ENCODE measurements around the gene ACP7.
"Not testable (repeated sequence)": the region's sequence is repeated elsewhere in the genome, so short reads cannot be mapped to it uniquely, and the experiment has no call there.

Gene ACP7

DNA sequence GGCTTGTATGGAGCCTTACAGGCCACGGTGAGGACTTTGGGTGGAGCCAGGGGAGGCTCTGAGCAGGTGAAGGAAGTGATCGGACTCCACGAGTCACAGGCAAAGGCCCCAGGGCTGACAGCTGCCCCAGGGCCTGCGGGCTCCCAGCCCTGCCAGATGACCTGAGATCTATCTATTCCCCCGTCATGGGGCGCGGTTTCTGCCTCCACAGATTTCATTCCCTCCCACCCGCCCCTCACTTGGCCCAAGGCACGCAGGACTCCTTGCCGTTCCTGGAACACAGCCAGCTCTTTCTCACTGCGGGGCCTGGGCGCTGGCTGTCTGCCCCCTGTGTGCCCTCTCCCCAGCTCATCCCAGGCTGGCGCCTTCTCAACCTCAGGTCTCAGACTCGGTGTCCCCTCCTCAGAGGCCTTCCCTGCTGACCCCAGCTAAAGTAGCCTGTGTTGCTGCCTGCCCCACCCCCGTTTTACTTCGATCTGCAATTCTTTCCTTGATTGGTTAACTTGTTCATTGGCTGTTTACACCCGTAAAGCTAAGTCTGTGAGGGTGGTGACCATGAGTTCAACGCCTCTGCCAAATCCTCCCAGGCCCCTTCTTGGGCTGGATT lies 27.5 kb downstream of the ACP7 start:
- ChIA-PET CTCF (interaction anchor here (1.1 to 3.1 kb wide), 10 partner anchors 10 to 564 kb away, joined by 3 to 13 read pairs (median 4); no protein-coding TSS in a partner anchor), POLR2A (no interaction called here)
- TF ChIP-seq, protein P1, sequence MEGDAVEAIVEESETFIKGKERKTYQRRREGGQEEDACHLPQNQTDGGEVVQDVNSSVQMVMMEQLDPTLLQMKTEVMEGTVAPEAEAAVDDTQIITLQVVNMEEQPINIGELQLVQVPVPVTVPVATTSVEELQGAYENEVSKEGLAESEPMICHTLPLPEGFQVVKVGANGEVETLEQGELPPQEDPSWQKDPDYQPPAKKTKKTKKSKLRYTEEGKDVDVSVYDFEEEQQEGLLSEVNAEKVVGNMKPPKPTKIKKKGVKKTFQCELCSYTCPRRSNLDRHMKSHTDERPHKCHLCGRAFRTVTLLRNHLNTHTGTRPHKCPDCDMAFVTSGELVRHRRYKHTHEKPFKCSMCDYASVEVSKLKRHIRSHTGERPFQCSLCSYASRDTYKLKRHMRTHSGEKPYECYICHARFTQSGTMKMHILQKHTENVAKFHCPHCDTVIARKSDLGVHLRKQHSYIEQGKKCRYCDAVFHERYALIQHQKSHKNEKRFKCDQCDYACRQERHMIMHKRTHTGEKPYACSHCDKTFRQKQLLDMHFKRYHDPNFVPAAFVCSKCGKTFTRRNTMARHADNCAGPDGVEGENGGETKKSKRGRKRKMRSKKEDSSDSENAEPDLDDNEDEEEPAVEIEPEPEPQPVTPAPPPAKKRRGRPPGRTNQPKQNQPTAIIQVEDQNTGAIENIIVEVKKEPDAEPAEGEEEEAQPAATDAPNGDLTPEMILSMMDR (IDR thresholded peaks at IDR 0.05; ENCODE audit: control extremely low read depth, extremely low read depth, low read depth, missing control alignments), result no peak
- no peak for DNase-seq (ENCODE audit: extremely low spot score)

GRCh38 chr19:39112338-39112890 lies 28.2 kb downstream of the ACP7 start:
- ChIA-PET POLR2A (no interaction called here), CTCF (interaction anchor here (1.3 to 2.8 kb wide), 3 partner anchors 10 to 218 kb away, joined by 3 to 13 read pairs (median 4); no protein-coding TSS in a partner anchor)
- no peak for DNase-seq (ENCODE audit: extremely low spot score)
- TF ChIP-seq, protein P1 (IDR thresholded peaks at IDR 0.05; ENCODE audit: control extremely low read depth, extremely low read depth, low read depth, missing control alignments), result no peak

DNA sequence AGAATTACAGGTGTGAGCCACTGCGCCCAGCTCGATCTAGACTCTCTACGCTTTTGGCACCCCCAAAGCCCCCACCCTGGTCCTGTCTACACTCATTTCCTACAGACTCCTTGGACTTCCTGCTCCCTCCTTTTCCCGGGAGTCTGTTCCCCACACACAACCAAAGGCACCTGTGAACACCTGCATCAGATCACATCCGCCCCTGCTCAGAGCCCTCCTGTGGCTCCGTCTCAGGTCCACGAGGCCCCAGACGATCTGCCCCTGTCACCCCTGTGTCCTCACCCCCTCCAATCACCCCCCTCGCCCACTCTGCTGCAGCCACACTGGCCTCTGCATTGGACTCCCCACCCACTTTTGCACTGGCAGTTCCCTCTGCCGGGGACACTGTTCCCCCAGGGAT lies 29.0 kb downstream of the ACP7 start:
- ChIA-PET POLR2A (no interaction called here), CTCF (no interaction called here)

DNA sequence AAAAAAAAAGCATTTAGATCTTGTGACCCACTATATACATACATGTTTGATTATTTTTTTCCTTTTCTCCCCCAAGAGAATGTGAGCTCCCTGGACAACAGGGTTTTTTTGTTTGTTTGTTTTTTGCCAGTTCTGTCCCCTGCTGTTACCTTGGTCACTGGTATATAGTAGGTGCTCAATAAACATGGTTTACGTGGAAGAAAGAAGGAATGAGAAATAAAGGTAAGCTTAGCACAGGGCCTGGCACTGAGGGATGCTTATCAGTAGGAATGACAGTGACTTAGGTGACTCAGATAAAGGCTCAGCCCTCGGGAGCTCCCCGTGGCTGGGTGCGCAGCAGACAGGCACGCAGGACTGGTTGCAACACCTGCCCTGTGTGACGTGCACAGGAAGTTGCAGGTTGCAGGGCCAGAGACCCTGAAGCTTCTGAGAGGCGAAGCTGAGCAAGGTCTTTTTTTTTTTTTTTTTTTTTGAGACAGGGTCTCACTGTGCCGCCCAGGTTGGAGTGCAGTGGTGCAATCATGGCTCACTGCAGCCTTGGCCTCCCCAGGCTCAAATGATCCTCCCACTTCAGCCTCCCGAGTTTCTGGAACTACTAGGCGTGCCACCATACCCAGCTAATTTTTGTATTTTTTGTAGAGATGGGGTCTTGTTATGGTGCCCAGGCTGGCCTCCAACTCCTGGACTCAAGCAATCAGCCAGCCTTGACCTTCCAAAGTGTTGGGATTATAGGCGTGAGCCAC lies 31.1 kb downstream of the ACP7 start:
- ChIA-PET POLR2A (interaction anchor here (0.6 kb wide), 1 partner anchor 67 kb away, joined by 3 read pairs; no protein-coding TSS in a partner anchor), CTCF (interaction anchor here (0.7 to 1.0 kb wide), 2 partner anchors 154 to 212 kb away, joined by 3 read pairs; no protein-coding TSS in a partner anchor)
- TF ChIP-seq, protein P1 (IDR thresholded peaks at IDR 0.05; ENCODE audit: control extremely low read depth, extremely low read depth, low read depth, missing control alignments), result no peak
- no peak for DNase-seq (ENCODE audit: extremely low spot score)

More for the DNA sequence above, 29.0 kb downstream of the ACP7 start:
- DNase-seq (ENCODE audit: extremely low spot score), result no peak
- TF ChIP-seq, protein P1 (IDR thresholded peaks at IDR 0.05; ENCODE audit: control extremely low read depth, extremely low read depth, low read depth, missing control alignments), result no peak

- POLR2A ChIA-PET; DNase-seq (ENCODE audit: extremely low spot score): not testable (repeated sequence)
- CTCF ChIA-PET, result interaction anchor here (0.6 kb wide), 1 partner anchor 110 kb away, joined by 4 read pairs; no protein-coding TSS in a partner anchor
These were observed 32.9 kb downstream of the ACP7 start for GRCh38 chr19:39117023-39117422.

DNA sequence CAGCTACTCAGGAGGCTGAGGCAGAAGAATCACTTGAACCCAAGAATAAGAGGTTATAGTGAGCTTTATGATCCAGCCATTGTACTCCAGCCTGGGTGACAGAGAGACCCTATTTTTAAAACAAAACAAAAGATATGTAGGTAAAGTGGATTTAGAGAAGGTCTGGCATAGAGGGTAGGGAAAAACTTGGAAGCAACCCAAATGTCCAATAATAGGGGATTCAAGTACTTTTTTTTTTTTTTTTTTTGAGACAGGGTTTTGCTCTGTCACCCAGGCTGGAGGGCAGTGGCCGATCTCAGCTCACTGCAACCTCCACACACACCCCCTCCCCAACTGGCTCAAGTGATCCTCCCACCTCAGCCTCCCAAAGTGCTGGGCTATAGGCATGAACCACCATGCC lies 35.7 kb downstream of the ACP7 start:
- ChIA-PET POLR2A (no interaction called here), CTCF (interaction anchor here (1.1 to 5.3 kb wide), 6 partner anchors 10 to 208 kb away, joined by 3 to 35 read pairs (median 4); no protein-coding TSS in a partner anchor)
- TF ChIP-seq, protein P1 (IDR thresholded peaks at IDR 0.05; ENCODE audit: control extremely low read depth, extremely low read depth, low read depth, missing control alignments), result no peak
- no peak for DNase-seq (ENCODE audit: extremely low spot score)
